ENCODE measurements around the gene KCNK16.

GRCh38 chr6:39362487-39362865, 40.0 kb upstream of the KCNK16 start:
- TF ChIP-seq, protein P1, sequence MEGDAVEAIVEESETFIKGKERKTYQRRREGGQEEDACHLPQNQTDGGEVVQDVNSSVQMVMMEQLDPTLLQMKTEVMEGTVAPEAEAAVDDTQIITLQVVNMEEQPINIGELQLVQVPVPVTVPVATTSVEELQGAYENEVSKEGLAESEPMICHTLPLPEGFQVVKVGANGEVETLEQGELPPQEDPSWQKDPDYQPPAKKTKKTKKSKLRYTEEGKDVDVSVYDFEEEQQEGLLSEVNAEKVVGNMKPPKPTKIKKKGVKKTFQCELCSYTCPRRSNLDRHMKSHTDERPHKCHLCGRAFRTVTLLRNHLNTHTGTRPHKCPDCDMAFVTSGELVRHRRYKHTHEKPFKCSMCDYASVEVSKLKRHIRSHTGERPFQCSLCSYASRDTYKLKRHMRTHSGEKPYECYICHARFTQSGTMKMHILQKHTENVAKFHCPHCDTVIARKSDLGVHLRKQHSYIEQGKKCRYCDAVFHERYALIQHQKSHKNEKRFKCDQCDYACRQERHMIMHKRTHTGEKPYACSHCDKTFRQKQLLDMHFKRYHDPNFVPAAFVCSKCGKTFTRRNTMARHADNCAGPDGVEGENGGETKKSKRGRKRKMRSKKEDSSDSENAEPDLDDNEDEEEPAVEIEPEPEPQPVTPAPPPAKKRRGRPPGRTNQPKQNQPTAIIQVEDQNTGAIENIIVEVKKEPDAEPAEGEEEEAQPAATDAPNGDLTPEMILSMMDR (IDR thresholded peaks at IDR 0.05; ENCODE audit: insufficient read depth, low read depth, low read length): peak; percentile 8
- TF ChIP-seq EZH2 (IDR thresholded peaks at IDR 0.05; ENCODE audit: insufficient read depth, low read length): no peak

Data from astrocyte (in vitro differentiated cells and primary cell).